Measurements from ENCODE around the gene LARP4.

- no peak for TF ChIP-seq CTCF (IDR thresholded peaks at IDR 0.05)
- no peak for TF ChIP-seq POLR2A (IDR thresholded peaks at IDR 0.05)
Measured at GRCh38 chr12:50394469-50395029, 6.1 kb upstream of the LARP4 start.

All from uterus (tissue), 2 donors.